A549 (cell line): ENCODE data around the gene SLBP.

Source experiments
- BHLHE40 ChIP-seq: IDR thresholded peaks from 2 replicates; pipeline ENCODE4 v1.6.1; 2012; ENCODE audit warnings: low read depth, low read length, inconsistent platforms
- ESRRA ChIP-seq: fragments of 150-350 bp; IDR thresholded peaks from 2 replicates; pipeline ENCODE4 v1.6.1; 2014; ENCODE audit warnings: mild to moderate bottlenecking, low read length, borderline replicate concordance
- HOXB5 ChIP-seq: fragments of 250-450 bp; sonication (Bioruptor Pico); IDR thresholded peaks from 2 replicates; pipeline ENCODE4 v1.5.0; 2020; ENCODE audit warnings: mild to moderate bottlenecking, moderate library complexity
- MYC ChIP-seq: IDR thresholded peaks from 2 replicates; pipeline ENCODE4 v1.6.1; 2012; ENCODE audit warnings: mild to moderate bottlenecking, inconsistent platforms, low read length, improper control_type of control experiment, borderline replicate concordance
- NFE2L2 ChIP-seq: fragments of 150-350 bp; conservative IDR thresholded peaks from 2 replicates; pipeline ENCODE4 v1.6.1; 2014; ENCODE audit warnings: low read length
- POLR2A ChIP-seq: IDR thresholded peaks from 2 replicates; pipeline ENCODE4 v1.6.1; 2012; ENCODE audit warnings: mild to moderate bottlenecking, low read length
- POLR2AphosphoS2 ChIP-seq: conservative IDR thresholded peaks from 2 replicates; pipeline ENCODE4 v1.6.1; 2012; ENCODE audit warnings: low read length, improper control_type of control experiment, inconsistent platforms
- RAD21 ChIP-seq, 2 experiments: fragments of >200 bp in 1 of 2; sonication (Bioruptor Twin) in 1 of 2; formaldehyde crosslinking in 1 of 2; IDR thresholded peaks in 1 of 2; conservative IDR thresholded peaks in 1 of 2; 2 replicates in 1 of 2; 3 replicates in 1 of 2; pipeline ENCODE4 v1.6.1; 2012 to 2018; ENCODE audit warnings: inconsistent platforms in 1 of 2
- ZFP36 ChIP-seq: fragments of 450-650 bp; IDR thresholded peaks from 2 replicates; pipeline ENCODE4 v1.6.1; 2014; ENCODE audit warnings: borderline replicate concordance; ENCODE audit not compliant: partially characterized antibody
- TF ChIP-seq, protein P1 (sequence below): fragments of >200 bp; sonication (Bioruptor Twin); formaldehyde crosslinking; IDR thresholded peaks from 3 replicates; pipeline ENCODE4 v1.5.1; 2016

DNA sequence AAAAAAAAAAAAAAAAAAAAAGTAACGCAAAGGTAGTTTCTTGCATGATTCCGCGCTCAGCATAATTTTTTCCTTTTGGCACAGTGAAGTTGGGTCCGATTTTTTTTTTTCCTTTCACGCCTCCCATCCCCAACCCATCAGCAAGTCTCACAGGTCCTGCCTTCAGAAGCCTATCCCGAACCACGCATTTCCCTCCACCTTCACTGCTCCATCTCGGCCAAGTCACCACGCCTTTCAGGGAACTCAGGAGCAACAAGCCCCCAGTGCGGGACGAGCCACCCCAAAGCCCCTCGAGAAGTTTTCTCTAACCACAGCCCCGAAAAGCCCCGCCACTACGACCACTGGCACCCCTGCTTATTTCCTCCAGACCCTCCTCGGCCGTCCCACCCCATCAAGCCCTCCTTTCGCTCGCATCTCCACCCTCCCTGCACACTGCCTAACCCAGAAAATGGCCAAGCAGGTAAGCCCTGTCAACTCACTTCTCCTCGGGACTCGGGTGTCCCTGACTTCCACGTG is 1.0 kb downstream of the SLBP start:
- TF ChIP-seq HOXB5 (CRISPR knock-in tag) (no peak), NFE2L2 (no peak), ESRRA (no peak), RAD21 (conservative IDR thresholded peaks at IDR 0.05 in 1 of 2, IDR thresholded peaks at IDR 0.05 in 1 of 2) (no peak), POLR2AphosphoS2 (no peak), MYC (no peak), POLR2A (no peak), BHLHE40 (no peak), ZFP36 (no peak)
- TF ChIP-seq, protein P1, sequence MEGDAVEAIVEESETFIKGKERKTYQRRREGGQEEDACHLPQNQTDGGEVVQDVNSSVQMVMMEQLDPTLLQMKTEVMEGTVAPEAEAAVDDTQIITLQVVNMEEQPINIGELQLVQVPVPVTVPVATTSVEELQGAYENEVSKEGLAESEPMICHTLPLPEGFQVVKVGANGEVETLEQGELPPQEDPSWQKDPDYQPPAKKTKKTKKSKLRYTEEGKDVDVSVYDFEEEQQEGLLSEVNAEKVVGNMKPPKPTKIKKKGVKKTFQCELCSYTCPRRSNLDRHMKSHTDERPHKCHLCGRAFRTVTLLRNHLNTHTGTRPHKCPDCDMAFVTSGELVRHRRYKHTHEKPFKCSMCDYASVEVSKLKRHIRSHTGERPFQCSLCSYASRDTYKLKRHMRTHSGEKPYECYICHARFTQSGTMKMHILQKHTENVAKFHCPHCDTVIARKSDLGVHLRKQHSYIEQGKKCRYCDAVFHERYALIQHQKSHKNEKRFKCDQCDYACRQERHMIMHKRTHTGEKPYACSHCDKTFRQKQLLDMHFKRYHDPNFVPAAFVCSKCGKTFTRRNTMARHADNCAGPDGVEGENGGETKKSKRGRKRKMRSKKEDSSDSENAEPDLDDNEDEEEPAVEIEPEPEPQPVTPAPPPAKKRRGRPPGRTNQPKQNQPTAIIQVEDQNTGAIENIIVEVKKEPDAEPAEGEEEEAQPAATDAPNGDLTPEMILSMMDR: no peak
